ENCODE data around the gene LGALS12.

LGALS12 gene

GRCh38 chr11:63564056-63564774 is 58.3 kb downstream of the LGALS12 start:
- no peak for DNase-seq

- no peak for DNase-seq
Measured at GRCh38 chr11:63564784-63565350, 59.0 kb downstream of the LGALS12 start.
